Measurements from ENCODE around the gene EPB41L2. TPM values are rescaled to one million over a fixed set of nuclear protein-coding genes. Genes with fewer than 3 reads are reported as not detected.

EPB41L2 gene
- total and polyA plus RNA-seq, 2 experiments from 2014 or later: 23.2 to 31.3 TPM

- Histone ChIP-seq H4K20me1 (ENCODE audit: insufficient read depth) (no peaks in the 10 kb centered on the region), H2AFZ (no peak overlapping the region), H3K4me2 (ENCODE audit: unreplicated experiment) (peak overlapping the region; percentile 1), H3K9me2 (ENCODE audit: insufficient read depth) (no peaks in the 10 kb centered on the region), H3K9me3 (ENCODE audit: low read depth) (no peaks in the 10 kb centered on the region), H3K4me3 (no peak overlapping the region), H3K27ac (0 out of 2 replicates have a peak overlapping the region, but pooled peaks have one; percentile 13), H3K27me3 (replicated peaks; ENCODE audit: insufficient read depth) (no peaks in the 10 kb centered on the region), H3K4me1 (ENCODE audit: insufficient read depth) (peaks cover 12% of the 10 kb centered on the region), H3K9ac (no peak overlapping the region), H3K36me3 (ENCODE audit: low read depth) (no peaks in the 10 kb centered on the region), H3F3A (ENCODE audit: insufficient read depth) (peaks cover 11% of the 10 kb centered on the region), H3K79me2 (ENCODE audit: insufficient read depth) (no peaks in the 10 kb centered on the region)
- WGBS, 2 experiments (ENCODE audit: low coverage in 1 of 2, low lambda C conversion rate in 2 of 2, missing lambda C conversion rate in 2 of 2): 29 to 48% methylated on average over 2 of the region's 2 CpGs
- no peak for TF ChIP-seq EZH2 (IDR thresholded peaks at IDR 0.05; ENCODE audit: insufficient read depth, poor library complexity, severe bottlenecking)
- peak; percentile 68; the same call in 1 of the 2 replicates for TF ChIP-seq EZH2phosphoT487 (IDR thresholded peaks at IDR 0.05; ENCODE audit: insufficient read depth, low read depth)
- DNase-seq: peak; percentile 56
- in situ Hi-C loops (cut with MboI): loop anchor here (25.0 kb wide), 1 partner anchor 647 kb away; no protein-coding TSS in a partner anchor
Observed at GRCh38 chr6:130890521-130890971, 172.5 kb downstream of the EPB41L2 start.

- Histone ChIP-seq H3K4me1 (ENCODE audit: insufficient read depth) (peaks cover 12% of the 10 kb centered on the region), H3K27me3 (replicated peaks; ENCODE audit: insufficient read depth) (no peaks in the 10 kb centered on the region), H4K20me1 (ENCODE audit: insufficient read depth) (no peaks in the 10 kb centered on the region), H3K79me2 (ENCODE audit: insufficient read depth) (no peaks in the 10 kb centered on the region), H3K4me2 (ENCODE audit: unreplicated experiment) (no peak overlapping the region), H3K4me3 (no peak overlapping the region), H3K9ac (no peak overlapping the region), H3K36me3 (ENCODE audit: low read depth) (peaks cover 5% of the 10 kb centered on the region; the same call in 1 of the 2 replicates), H3K27ac (no peak overlapping the region), H3K9me2 (ENCODE audit: insufficient read depth) (no peaks in the 10 kb centered on the region), H3F3A (ENCODE audit: insufficient read depth) (peaks cover 11% of the 10 kb centered on the region), H2AFZ (no peak overlapping the region), H3K9me3 (ENCODE audit: low read depth) (no peaks in the 10 kb centered on the region)
- in situ Hi-C loops (cut with MboI): loop anchor here (25.0 kb wide), 1 partner anchor 648 kb away; no protein-coding TSS in a partner anchor
- TF ChIP-seq EZH2phosphoT487 (IDR thresholded peaks at IDR 0.05; ENCODE audit: insufficient read depth, low read depth) (no peak), EZH2 (IDR thresholded peaks at IDR 0.05; ENCODE audit: insufficient read depth, poor library complexity, severe bottlenecking) (no peak)
- DNase-seq: no peak
- WGBS, 2 experiments (ENCODE audit: low coverage in 1 of 2, low lambda C conversion rate in 2 of 2, missing lambda C conversion rate in 2 of 2): 95 to 98% methylated on average over 2 of the region's 2 CpGs
Observed at GRCh38 chr6:130889423-130889822, 173.6 kb downstream of the EPB41L2 start.

- in situ Hi-C loops (cut with MboI): loop anchor here (25.0 kb wide), 1 partner anchor 649 kb away; no protein-coding TSS in a partner anchor
- Histone ChIP-seq H3K4me3 (no peak overlapping the region), H3K4me2 (ENCODE audit: unreplicated experiment) (no peak overlapping the region), H4K20me1 (ENCODE audit: insufficient read depth) (no peaks in the 10 kb centered on the region), H3K9ac (no peak overlapping the region), H3K4me1 (ENCODE audit: insufficient read depth) (peaks cover 12% of the 10 kb centered on the region), H3K9me3 (ENCODE audit: low read depth) (no peaks in the 10 kb centered on the region), H3K36me3 (ENCODE audit: low read depth) (peaks cover 5% of the 10 kb centered on the region; the same call in 1 of the 2 replicates), H3K79me2 (ENCODE audit: insufficient read depth) (no peaks in the 10 kb centered on the region), H2AFZ (no peak overlapping the region), H3K27me3 (replicated peaks; ENCODE audit: insufficient read depth) (no peaks in the 10 kb centered on the region), H3K27ac (no peak overlapping the region), H3K9me2 (ENCODE audit: insufficient read depth) (no peaks in the 10 kb centered on the region), H3F3A (ENCODE audit: insufficient read depth) (peaks cover 11% of the 10 kb centered on the region)
- DNase-seq: no peak
- WGBS, 2 experiments (ENCODE audit: low coverage in 1 of 2, low lambda C conversion rate in 2 of 2, missing lambda C conversion rate in 2 of 2): 92 to 97% methylated on average over 2 of the region's 2 CpGs
- TF ChIP-seq EZH2phosphoT487 (IDR thresholded peaks at IDR 0.05; ENCODE audit: insufficient read depth, low read depth): no peak
- TF ChIP-seq EZH2 (IDR thresholded peaks at IDR 0.05; ENCODE audit: insufficient read depth, poor library complexity, severe bottlenecking): no peak
Observed at GRCh38 chr6:130888246-130888645, 174.8 kb downstream of the EPB41L2 start.

GRCh38 chr6:130886966-130887365, 176.1 kb downstream of the EPB41L2 start:
- H4K20me1 ChIP-seq (ENCODE audit: insufficient read depth): no peaks in the 10 kb centered on the region
- peaks cover 12% of the 10 kb centered on the region for H3K4me1 ChIP-seq (ENCODE audit: insufficient read depth)
- H3K9ac ChIP-seq: no peak overlapping the region
- no peaks in the 10 kb centered on the region for H3K79me2 ChIP-seq (ENCODE audit: insufficient read depth)
- no peaks in the 10 kb centered on the region for H3K9me2 ChIP-seq (ENCODE audit: insufficient read depth)
- no peak overlapping the region for H3K4me3 ChIP-seq
- H3K4me2 ChIP-seq (ENCODE audit: unreplicated experiment): no peak overlapping the region
- no peak for DNase-seq
- peaks cover 11% of the 10 kb centered on the region for H3F3A ChIP-seq (ENCODE audit: insufficient read depth)
- H2AFZ ChIP-seq: no peak overlapping the region
- no peaks in the 10 kb centered on the region for H3K27me3 ChIP-seq (replicated peaks; ENCODE audit: insufficient read depth)
- in situ Hi-C loops (cut with MboI): loop anchor here (25.0 kb wide), 1 partner anchor 650 kb away; no protein-coding TSS in a partner anchor
- WGBS, 2 experiments (ENCODE audit: low coverage in 1 of 2, low lambda C conversion rate in 2 of 2, missing lambda C conversion rate in 2 of 2): 97 to 100% methylated on average over 2 of the region's 2 CpGs
- H3K27ac ChIP-seq: no peak overlapping the region
- peaks cover 5% of the 10 kb centered on the region; the same call in 1 of the 2 replicates for H3K36me3 ChIP-seq (ENCODE audit: low read depth)
- H3K9me3 ChIP-seq (ENCODE audit: low read depth): no peaks in the 10 kb centered on the region
- TF ChIP-seq EZH2phosphoT487 (IDR thresholded peaks at IDR 0.05; ENCODE audit: insufficient read depth, low read depth): no peak
- no peak for TF ChIP-seq EZH2 (IDR thresholded peaks at IDR 0.05; ENCODE audit: insufficient read depth, poor library complexity, severe bottlenecking)
